ENCODE data around the gene SERPINB4.
"Not testable (repeated sequence)": the region's sequence is repeated elsewhere in the genome, so short reads cannot be mapped to it uniquely, and the experiment has no call there.

The SERPINB4 gene

DNA sequence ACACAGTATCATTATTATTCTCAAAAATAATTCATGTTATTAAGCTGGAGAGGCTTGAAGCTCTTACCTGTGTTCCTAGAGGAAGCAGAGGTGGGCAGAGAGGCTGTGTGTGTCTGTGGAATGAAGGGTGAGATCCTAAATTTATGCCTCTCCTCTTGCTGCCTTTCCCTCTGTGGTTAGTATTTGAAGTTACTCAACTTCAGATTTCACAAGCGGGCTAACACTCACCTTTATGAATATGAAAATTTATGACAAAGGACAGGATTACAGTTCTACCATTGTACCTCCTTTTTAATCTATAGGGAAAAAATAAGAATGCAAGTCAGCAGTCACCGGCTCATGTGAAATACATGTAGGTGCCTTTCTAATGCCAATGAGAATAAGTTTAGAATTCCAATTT, at the start of gene SERPINB4:
SERPINB4 (minus strand) TSS at position 115 of the 400 bp plus-strand sequence. CDS start 679 bp downstream, outside the sequence.
- DNase-seq (ENCODE audit: low read depth in 2 of 2), result not testable (repeated sequence)

DNA sequence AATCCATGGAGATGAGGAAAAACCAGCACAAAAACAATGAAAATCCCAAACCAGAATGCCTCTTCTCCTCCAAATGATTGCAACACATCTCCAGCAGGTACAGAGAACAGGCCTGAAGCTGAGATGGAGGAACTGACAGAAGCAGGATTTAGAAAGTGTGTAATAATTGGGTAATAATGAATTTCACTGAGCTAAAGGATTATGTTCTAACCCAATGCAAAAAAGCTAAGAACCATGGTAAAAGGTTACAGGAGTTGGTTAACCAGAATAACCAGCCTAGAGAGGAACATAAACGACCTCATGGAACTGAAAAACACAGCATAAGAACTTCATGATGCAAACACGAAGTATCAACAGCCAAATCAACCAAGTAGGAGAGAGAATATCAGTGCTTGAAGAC, 45.0 kb upstream of the SERPINB4 start:
- DNase-seq (ENCODE audit: low read depth in 2 of 2), result no peak

DNA sequence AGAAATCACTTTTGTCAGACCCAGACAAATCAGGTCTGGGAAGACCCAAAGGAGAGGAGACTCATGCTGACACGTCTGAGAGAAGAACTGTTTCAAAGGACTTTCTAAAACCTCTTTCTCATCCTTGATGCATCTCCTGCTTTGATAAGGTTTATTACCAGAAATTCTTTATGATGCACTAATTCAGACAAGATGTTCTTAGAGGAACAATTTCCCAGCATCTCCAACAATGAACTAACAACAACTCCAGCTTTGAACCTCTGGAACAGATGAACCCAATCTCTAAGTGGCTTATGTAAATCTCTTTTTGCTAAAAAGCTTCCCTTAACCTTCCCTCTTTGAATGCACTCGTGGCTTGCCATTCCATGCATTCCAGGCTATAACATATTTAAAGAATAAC, 42.8 kb upstream of the SERPINB4 start:
- no peak for DNase-seq (ENCODE audit: low read depth in 2 of 2)

DNA sequence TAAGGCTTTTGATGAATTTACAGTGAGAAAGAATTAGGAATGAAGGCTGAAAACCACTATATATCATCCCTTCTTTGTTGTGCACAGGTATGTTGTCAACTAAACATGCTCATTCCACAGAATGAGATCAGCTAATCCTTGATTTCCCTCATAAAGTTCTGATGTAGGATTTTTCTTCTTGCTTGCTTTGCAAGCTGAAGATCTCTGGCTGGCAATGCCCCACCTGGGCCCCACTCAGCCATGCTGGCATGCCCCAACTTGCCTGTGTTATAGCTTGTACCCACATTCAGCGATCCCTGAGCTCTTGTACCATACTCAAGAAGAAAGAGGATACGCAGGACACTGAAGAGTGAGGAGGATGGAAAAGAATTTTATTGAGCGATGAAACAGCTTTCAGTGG, 40.7 kb upstream of the SERPINB4 start:
- DNase-seq (ENCODE audit: low read depth in 2 of 2), result no peak

DNA sequence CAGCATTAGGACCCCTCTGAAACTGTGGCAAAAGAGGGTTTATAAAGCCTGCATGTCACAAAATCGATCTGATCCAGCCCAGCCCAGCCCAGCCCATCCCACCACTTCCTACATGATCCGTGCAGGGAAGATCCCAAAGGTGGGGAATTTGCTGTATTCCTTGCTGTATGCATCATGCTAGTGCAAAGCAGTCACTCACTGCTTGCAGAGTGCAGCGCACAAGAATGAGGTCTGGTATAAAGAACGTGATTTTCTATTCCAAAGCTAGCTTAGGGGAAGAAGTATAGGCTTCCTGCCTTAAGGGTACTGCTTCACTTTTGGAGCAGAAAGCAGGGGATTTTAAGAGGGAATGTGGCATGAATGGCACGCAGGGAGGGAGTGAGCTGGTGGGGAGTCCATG, 39.8 kb upstream of the SERPINB4 start:
- DNase-seq (ENCODE audit: low read depth in 2 of 2), result no peak

DNA sequence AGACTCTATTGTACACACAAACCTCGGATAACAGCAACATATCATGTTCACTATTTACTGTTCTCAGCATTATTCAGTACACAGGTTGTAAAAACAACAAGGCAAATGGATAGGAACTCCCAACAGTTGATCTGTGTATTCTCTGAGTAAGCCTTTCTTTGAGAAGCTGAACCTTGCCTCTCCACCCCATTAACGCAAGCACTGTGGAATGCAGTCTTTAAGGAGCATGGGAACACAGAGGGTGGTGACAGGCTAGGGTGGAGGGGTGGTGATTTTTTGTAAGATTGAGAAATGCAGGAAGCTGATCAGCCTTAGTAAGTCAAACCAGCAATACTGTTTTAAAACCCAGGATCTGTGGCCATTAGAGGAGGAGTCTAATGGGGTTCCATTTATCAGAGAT, 39.1 kb upstream of the SERPINB4 start:
- DNase-seq (ENCODE audit: low read depth in 2 of 2), result no peak

DNA sequence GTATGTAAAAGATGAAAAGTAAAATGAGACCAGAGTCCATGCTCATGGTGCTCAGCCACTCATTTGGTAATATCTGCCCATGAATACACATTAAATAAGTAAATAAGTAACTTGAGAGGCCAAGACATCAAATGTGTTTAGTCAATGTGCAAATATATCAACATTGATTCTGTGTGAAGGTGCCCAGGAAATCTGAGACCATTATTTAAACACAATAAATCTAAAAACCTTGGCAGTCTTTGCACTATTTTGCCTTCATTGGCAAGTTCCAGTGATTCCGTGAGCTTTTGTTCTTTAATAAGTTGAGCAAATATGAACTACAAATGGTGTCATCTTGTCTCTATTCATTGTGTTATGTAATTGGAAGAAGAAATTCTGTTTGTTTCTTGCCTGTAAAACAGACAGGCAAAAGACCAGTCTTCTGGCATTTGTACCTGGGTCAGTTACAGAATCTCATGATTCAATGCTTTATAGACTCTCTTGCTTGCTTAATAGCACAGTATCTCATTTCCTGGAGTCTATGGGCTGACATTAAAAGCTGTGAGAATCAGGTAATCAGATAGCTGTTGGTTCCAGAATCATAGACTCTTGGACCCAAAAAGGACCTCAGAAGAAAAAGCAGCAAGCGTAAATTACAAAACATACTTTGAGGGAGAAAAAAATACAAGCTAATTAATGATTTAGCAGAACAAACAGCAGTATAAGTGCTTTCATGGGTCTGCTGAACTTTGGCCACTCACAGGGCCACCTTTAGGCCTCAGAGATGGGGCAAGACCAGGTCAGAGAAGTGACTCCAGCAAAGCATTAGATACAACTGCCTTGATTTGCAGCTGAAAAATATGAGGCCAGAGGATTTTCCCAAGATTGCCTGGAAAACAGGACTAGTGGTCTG, 37.6 kb upstream of the SERPINB4 start:
- DNase-seq (ENCODE audit: low read depth in 2 of 2), result no peak

DNA sequence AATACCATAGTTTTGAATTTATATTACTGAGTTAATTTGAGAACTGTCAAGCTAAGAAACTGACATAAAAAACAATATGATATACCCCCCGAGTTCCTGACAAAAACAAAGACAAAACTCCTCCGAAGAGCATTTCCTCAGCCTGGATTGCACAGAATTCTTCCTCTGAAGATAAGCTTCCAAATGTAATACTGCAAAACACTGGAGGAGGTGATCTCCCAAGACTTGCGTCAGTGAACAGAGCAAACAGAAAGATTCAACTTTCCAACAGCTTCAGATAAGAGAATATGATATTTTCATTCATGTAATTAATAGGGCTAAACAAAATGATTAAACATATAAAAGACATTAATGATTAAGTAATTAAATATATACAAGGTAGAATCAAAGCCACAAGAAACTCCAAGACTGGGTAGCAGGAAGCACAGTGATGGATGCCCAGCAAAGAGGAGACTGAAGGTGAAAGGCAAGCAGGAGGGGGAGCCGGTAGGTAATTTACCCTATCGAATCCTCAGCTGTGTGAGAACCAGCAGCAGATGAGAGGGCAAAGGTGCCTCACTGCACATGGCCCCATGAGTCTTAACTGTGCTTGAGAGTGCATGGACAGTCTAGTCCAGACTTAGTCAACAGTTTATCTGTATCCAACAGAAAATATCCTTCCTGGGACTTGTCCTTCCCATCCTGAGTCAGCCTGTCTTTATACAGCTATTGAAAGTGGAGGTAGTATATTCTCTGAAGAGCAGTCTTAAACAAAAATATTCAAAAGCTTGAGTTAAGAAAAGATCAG, 36.0 kb upstream of the SERPINB4 start:
- no peak for DNase-seq (ENCODE audit: low read depth in 2 of 2)

DNA sequence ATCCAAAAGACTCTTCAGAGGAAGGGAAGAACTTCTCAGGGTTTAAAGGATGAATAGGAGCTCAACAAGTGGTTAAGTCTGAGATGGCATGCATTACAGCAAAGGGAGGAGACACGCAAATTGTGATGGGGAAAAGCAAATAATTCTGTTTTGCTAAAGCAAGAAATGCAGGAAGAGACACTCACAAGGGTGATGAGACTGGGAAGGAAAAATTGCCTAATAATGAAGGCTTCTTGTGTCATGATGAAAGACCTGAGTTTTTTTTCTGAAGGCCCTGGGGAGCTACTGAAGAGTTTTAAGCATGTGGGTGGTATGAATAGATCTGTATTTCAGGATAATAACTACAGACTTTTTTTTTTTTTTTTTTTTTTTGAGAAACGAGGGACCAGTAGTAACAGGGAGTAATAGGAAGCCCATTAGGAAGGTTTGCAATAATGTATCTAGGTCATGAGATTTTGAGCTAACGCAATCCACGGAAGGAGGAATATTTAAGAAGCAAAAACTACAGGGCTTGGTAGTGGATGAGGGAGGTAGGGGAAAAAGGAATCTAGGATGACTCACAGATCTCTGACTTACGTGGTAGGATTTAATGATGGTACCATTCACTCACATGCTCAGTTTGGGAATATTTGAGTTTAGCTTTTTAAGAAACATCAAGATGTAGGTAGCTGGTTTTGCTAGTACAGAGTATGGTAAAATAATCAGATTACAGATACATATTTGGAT, 33.6 kb upstream of the SERPINB4 start:
- no peak for DNase-seq (ENCODE audit: low read depth in 2 of 2)

DNA sequence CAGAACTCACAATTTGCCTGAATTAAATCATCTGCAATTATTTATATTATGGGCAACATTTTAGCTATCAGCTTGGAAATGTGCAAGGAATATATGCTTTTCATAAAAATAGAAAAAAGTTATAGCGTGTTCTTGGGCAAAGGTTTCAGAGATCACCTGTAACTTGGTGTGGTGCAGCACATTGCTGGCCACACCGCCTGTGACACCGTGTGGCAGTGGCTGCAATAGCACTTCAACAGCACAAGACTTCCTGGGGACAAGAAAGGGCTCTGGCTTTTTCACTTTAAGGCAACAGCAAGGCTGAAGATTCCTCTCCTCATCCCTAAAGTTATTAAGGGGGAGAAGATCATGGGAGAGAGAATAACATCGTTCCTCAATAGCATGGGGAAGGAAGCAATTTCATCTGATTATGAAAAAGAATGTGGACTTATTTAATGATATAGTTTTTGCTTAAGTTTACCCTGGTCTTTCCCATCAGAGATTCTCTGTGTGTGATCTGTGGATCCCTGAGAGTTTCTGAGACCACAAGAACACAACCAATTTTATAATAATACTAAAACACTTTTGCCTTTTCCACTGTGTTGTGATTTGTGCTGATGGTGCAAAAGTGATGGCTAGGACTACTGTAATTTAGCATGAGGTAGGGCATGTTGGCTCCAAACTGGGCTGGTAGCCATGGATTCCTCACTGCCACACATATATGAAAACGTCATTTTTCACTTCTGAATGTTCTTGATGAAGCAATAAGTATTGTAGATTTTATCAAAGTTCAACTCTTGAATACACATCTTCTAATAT, 32.7 kb upstream of the SERPINB4 start:
- no peak for DNase-seq (ENCODE audit: low read depth in 2 of 2)

DNA sequence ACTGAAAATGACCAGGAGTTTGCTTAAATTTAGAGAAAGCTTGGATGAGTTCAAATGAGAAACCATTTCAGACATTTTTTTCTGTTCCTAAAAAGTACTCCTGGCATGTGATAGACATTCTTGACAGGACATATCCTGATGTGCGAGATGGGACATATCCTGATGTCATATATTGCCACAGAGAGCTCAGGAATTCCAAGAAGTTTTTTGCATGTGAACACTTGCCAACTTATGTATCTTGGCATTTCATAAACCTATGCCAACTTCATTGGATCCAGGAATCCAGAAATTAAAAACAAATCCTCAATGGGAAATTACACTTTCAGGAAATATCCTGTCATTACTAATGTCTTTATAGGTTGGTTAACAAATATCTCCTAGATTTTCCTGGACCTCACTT, 20.5 kb upstream of the SERPINB4 start:
- DNase-seq (ENCODE audit: low read depth in 2 of 2), result no peak

DNA sequence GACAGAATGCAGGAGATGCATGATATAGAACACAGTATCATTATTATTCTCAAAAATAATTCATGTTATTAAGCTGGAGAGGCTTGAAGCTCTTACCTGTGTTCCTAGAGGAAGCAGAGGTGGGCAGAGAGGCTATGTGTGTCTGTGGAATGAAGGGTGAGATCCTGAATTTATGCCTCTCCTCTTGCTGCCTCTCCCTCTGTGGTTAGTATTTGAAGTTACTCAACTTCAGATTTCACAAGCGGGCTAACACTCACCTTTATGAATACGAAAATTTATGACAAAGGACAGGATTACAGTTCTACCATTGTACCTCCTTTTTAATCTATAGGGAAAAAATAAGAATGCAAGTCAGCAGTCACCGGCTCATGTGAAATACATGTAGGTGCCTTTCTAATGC, 17.7 kb upstream of the SERPINB4 start, which contains the start of gene SERPINB3:
SERPINB3 (minus strand) TSS at position 144 of the 400 bp plus-strand sequence. CDS start 677 bp downstream, outside the sequence.
- not testable (repeated sequence) for DNase-seq (ENCODE audit: low read depth in 2 of 2)

DNA sequence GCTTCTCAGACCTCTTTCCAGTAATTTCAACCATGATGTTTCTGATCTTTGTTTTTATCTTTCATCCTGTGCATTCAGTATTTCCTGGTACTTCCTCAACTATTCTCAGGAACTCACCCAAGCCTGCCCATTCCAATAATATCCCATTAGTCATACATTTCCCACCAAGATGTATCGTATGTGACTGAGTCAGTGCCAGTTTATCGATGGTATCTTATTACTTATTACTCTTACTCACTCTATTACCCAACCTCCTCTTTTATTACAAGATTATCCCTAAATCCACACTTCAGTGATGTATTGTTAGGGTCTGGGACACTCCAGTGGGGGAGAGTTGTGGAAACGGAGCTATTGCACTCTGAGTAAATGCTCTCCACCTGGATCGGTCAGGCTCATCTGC, 14.9 kb upstream of the SERPINB4 start:
- DNase-seq (ENCODE audit: low read depth in 2 of 2), result not testable (repeated sequence)

DNA sequence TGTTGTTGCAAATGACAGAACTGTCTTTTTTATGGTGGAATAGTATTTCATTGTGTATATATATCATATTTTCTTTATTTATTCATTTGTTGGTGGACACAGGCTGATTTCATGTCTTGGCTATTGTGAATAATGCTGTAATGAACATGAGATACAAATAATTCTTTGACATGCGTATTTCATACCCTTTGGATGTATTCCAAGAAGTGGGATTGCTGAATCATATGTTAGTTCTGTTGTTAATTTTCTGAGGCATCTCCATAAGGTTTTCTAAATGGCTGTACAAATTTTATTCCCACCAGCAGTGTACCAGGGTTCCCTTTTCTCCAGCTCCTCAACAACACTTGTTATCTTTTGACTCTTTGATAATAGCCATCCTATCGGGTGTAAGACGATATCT, 6.2 kb upstream of the SERPINB4 start:
- DNase-seq (ENCODE audit: low read depth in 2 of 2), result not testable (repeated sequence)

DNA sequence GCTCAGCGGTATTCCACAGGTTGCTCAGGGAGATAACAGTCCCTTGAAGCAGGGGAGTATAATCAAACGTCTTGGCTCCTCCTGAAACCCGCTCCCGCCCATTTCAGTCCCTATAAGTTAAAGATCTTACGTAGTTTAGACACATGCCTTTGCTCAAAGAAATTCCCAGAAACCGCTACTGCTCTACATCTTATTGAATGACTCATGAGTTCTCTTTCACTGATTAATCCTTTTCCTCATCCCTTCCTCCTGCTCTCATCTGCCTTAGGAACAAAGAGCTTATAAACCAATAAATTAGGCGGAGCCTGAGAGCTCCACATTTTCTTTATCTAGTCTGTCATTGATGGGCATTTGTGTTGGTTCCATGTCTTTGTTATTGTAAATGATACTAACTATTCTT, 4.2 kb upstream of the SERPINB4 start:
- DNase-seq (ENCODE audit: low read depth in 2 of 2), result no peak

DNA sequence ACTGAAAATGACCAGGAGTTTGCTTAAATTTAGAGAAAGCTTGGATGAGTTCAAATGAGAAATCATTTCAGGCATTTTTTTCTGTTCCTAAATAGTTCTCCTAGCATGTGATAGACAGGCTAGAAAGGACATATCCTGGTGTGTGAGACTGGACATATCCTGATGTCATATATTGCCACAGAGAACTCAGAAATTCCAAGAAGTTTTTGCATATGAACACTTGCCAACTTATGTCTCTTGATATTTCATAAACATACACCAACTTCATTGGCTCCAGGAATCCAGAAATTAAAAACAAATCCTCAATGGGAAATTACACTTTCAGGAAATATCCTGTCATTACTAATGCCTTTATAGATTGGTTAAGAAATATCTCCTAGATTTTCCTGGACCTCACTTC, 2.9 kb upstream of the SERPINB4 start:
- DNase-seq (ENCODE audit: low read depth in 2 of 2), result no peak

DNA sequence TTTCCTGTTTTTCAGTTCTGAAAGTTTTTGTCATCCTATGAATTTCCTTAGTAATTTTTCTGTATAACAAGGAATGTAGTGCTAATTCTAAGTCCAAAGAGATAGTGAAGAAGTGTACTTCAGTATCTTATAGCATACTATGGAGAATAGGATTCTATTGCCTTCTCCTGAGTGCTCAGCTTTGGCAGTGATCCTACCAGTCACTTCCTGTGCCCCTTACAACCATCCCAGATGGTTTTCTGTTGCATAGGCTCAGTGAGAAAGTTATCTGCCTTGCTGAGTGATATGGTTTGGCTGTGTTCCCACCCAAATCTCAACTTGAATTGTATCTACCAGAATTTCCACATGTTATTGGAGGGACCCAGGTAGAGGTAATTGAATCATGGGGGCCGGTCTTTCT, 638 bp upstream of the SERPINB4 start:
- not testable (repeated sequence) for DNase-seq (ENCODE audit: low read depth in 2 of 2)

DNA sequence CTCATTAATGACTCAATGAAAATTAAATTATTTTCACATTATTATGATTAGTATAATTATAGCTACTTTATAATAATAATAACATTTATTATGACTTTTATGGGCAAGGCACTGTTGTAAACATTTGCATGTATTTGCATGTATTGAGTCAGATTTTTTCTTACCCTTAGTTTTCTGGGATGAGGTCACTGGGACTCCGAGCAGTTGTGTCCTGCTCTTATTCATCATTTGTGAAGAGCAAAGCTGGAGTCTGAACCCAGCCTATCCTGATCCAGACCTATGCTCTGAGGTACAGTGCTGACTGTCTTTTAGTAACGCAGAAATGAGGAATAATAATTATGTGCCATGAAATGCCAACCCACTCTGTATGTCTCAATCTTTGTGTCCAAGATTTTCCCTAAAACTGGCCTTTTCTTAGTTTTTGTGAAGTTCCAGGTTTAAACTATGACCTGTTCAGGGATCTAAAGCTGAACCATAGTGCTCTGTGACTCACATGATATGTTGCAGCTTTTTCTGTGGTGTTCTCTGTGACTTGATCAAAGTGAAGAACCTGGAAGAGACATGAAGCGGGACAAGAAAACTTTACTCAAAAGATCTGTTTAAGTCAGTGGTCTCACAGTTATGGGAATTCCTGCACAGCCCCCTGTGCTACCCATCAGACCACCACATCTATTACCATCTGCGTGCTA, 1.2 kb downstream of the SERPINB4 start:
- not testable (repeated sequence) for DNase-seq (ENCODE audit: low read depth in 2 of 2)

DNA sequence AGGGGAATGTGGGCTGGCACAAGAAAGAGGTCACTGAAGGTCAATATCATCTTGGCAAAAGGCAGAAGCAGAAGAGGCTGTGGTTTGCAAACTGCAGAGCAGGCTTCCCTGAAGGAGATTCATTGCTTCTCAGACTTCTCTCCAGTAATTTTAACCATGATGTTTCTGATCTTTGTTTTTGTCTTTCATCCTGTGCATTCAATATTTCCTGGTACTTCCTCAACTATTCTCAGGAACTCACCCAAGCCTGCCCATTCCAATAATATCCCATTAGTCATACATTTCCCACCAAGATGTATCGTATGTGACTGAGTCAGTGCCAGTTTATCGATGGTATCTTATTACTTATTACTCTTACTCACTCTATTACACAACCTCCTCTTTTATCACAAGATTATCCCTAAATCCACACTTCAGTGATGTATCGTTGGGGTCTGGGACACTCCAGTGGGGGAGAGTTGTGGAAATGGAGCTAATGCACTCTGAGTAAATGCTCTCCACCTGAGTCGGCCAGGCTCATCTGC, 2.8 kb downstream of the SERPINB4 start:
- DNase-seq (ENCODE audit: low read depth in 2 of 2), result not testable (repeated sequence)

DNA sequence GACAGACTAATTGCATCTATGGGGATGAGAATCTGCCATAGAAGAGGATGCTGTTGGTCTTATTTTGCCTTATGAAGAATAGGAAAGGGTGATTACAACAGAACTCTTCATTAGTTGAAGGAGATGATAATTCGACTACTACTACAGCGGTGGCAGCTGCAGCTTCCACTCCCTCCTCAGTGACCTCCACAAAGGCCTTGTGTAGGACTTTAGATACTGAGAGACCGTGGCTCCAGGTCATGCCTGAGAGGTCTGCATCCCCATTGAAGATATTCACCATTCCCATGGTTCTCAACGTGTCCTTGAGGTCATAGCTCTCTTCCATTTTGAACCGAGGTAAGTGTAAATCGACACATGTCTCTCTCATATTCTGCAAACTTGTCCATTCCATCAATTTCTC, 6.4 kb downstream of the SERPINB4 start:
- no peak for DNase-seq (ENCODE audit: low read depth in 2 of 2)

Measured in stimulated activated CD8-positive, alpha-beta memory T cell treated with anti-CD3 and anti-CD28 coated beads, Interleukin-2, amount 100 ng/mL, for 1 hour (primary cell).